Naive thymus-derived CD8-positive, alpha-beta T cell (primary cell): ENCODE data around the gene NAA15. TPM values are rescaled to one million over a fixed set of nuclear protein-coding genes. Genes with fewer than 3 reads are reported as not detected.
"Not testable (repeated sequence)": the region's sequence is repeated elsewhere in the genome, so short reads cannot be mapped to it uniquely, and the experiment has no call there.

Experiments
- ATAC-seq, 2 donors: fragments of 150-1000 bp; cut with Tn5 transposase in 1 of 2; sonication (Bioruptor Pico), chemical (Tn5 transposase) in 1 of 2; 1 replicate in 1 of 2; 2 replicates in 1 of 2; pipeline ENCODE4 v1.10.0; 2021; ENCODE audit warnings: mild to moderate bottlenecking in 2 of 2, moderate library complexity in 2 of 2
- POLR2A ChIA-PET: fragments of 350-600 bp; sonication (Branson Sonifier 250); formaldehyde crosslinking; loops from one replicate; lab custom pipeline; 2021; ENCODE audit warnings: antibody characterized with exemption; lab: Charles Lee
- DNase-seq, 10 donors: peaks; one replicate each; pipeline versions ENCODE4 v3.0.0 to v3.0.0-alpha.2; 2020 to 2022
- H3K27ac Mint-ChIP-seq, 10 donors: one replicate each; pipeline ENCODE4 v1.8.0; 2020 to 2022; ENCODE audit warnings: mild to moderate bottlenecking in 10 of 10, mixed read lengths in 10 of 10, moderate library complexity in 4 of 10, inconsistent platforms in 1 of 10
- H3K27me3 Mint-ChIP-seq, 5 donors: one replicate each; pipeline ENCODE4 v1.8.0; 2021 to 2022; ENCODE audit warnings: mixed read lengths in 5 of 5
- H3K36me3 Mint-ChIP-seq, 3 donors: one replicate each; pipeline ENCODE4 v1.8.0; 2020 to 2022; ENCODE audit warnings: mixed read lengths in 3 of 3, mild to moderate bottlenecking in 2 of 3, inconsistent platforms in 1 of 3
- H3K4me1 Mint-ChIP-seq, 4 donors: one replicate each; pipeline ENCODE4 v1.8.0; 2021 to 2022; ENCODE audit warnings: mixed read lengths in 4 of 4
- H3K4me3 Mint-ChIP-seq, 10 donors: one replicate each; pipeline ENCODE4 v1.8.0; 2020 to 2022; ENCODE audit warnings: mild to moderate bottlenecking in 10 of 10, mixed read lengths in 10 of 10, moderate library complexity in 6 of 10, inconsistent platforms in 1 of 10
- H3K9me3 Mint-ChIP-seq, 9 donors: one replicate each; pipeline ENCODE4 v1.8.0; 2020 to 2022; ENCODE audit warnings: mixed read lengths in 9 of 9, mild to moderate bottlenecking in 3 of 9, inconsistent platforms in 1 of 9, moderate library complexity in 1 of 9
- polyA plus RNA-seq, 3 donors: library from polyadenylated mRNA; unstranded; fragments of 300-500 nt; fragmentation: Illumina TruSeq; gene quantifications; one replicate each; pipeline ENCODE4 v1.2.3, GENCODE V29; 2021
- total RNA-seq, 8 experiments: library from RNA in 2 of 8; stranded (reverse) in 2 of 8; gene quantifications; one replicate each; pipeline ENCODE4 v1.2.3 and lab custom pipeline; 2021 to 2026

NAA15 gene
- total and polyA plus RNA-seq, 5 experiments from 2014 or later: 32.1 to 60.8 (median 41.8) TPM

DNA sequence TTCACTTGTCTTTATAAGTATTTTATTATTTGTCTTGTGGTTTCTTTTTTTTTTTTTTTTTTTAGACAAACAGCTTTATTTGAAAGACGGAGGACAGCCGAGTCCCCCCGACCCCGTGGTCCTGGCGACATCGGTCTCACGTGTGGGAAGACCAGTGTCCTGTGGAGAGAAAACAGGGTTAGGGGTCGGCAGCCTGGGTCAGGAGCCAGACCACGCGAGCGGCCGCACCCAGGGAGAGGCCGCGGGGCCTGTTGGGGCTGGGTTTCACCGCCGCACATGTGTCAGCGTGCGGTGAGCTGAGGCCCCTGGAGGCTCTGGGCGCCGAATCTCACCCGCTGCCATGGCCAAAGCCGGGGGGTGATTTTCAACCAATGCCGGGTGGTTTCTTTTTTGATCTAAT, 134.8 kb downstream of the NAA15 start:
- H3K36me3 Mint-ChIP-seq: peaks cover 28 to 47% (median 37%) of the 10 kb centered on the region in 3 donors
- H3K9me3 Mint-ChIP-seq: peaks cover 16 to 52% (median 34%) of the 10 kb centered on the region in 9 donors
- H3K27ac Mint-ChIP-seq: no peak overlapping the region
- H3K4me1 Mint-ChIP-seq: peaks cover 0 to 6% (median 2%) of the 10 kb centered on the region in 4 donors
- H3K27me3 Mint-ChIP-seq: no peaks in the 10 kb centered on the region
- POLR2A ChIA-PET: interaction anchor here (0.7 kb wide), 1 partner anchor 85 kb away, joined by 3 read pairs; no protein-coding TSS in a partner anchor
- no peak overlapping the region for H3K4me3 Mint-ChIP-seq
- ATAC-seq (no peak), DNase-seq (no peak)

- Mint-ChIP-seq H3K9me3 (peaks cover 16 to 47% (median 31%) of the 10 kb centered on the region in 9 donors), H3K27me3 (no peaks in the 10 kb centered on the region), H3K4me3 (no peak overlapping the region), H3K36me3 (peaks cover 28 to 42% (median 33%) of the 10 kb centered on the region in 3 donors), H3K4me1 (peaks cover 0 to 6% (median 2%) of the 10 kb centered on the region in 4 donors), H3K27ac (peak overlapping the region in 1 of 10 donors; percentile 33)
- DNase-seq (no peak), ATAC-seq (no peak)
- POLR2A ChIA-PET: no interaction called here
Measured at GRCh38 chr4:139438141-139438540, 136.8 kb downstream of the NAA15 start.

- H3K27ac Mint-ChIP-seq: no peak overlapping the region
- POLR2A ChIA-PET: interaction anchor here (1.7 kb wide), 1 partner anchor 12 kb away, joined by 5 read pairs; no protein-coding TSS in a partner anchor
- no peak overlapping the region for H3K4me3 Mint-ChIP-seq
Measured at GRCh38 chr4:139441029-139441428, 139.7 kb downstream of the NAA15 start.

GRCh38 chr4:139443661-139444060, 142.4 kb downstream of the NAA15 start:
- Mint-ChIP-seq H3K4me1 (peaks cover 0 to 4% (median 0%) of the 10 kb centered on the region in 4 donors), H3K27ac (no peak overlapping the region), H3K9me3 (peaks cover 5 to 21% (median 16%) of the 10 kb centered on the region in 9 donors), H3K36me3 (peaks cover 10 to 24% (median 18%) of the 10 kb centered on the region in 3 donors), H3K4me3 (no peak overlapping the region), H3K27me3 (no peaks in the 10 kb centered on the region)
- POLR2A ChIA-PET: no interaction called here
- ATAC-seq (no peak), DNase-seq (no peak)

More at GRCh38 chr4:139441029-139441428, 139.7 kb downstream of the NAA15 start:
- peaks cover 16 to 35% (median 27%) of the 10 kb centered on the region in 9 donors for H3K9me3 Mint-ChIP-seq
- ATAC-seq (no peak), DNase-seq (no peak)
- peaks cover 0 to 3% (median 2%) of the 10 kb centered on the region in 4 donors for H3K4me1 Mint-ChIP-seq
- peaks cover 28 to 43% (median 29%) of the 10 kb centered on the region in 3 donors for H3K36me3 Mint-ChIP-seq
- H3K27me3 Mint-ChIP-seq: no peaks in the 10 kb centered on the region

DNA sequence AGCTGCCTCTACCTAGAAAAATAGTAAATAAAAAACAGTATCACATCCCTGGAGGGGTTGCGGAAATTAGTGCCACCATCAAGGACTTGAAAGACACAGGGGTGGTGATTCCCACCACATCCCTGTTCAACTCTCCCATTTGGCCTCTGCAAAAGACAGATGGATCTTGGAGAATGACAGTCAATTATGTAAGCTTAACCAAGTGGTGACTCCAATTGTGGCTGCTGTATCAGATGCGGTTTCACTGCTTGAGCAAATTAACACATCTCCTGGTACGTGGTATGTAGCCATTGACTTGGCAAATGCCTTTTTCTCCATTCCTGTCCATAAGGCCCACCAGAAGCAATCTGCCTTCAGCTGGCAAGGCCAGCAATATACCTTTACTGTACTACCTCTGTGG, 143.6 kb downstream of the NAA15 start:
- H3K4me3 Mint-ChIP-seq, POLR2A ChIA-PET, ATAC-seq, DNase-seq, H3K27ac Mint-ChIP-seq, H3K4me1 Mint-ChIP-seq, H3K27me3 Mint-ChIP-seq: not testable (repeated sequence)
- Mint-ChIP-seq H3K9me3 (peaks cover 2 to 13% (median 9%) of the 10 kb centered on the region in 9 donors), H3K36me3 (peaks cover 6 to 14% (median 10%) of the 10 kb centered on the region in 3 donors)

- H3K4me3 Mint-ChIP-seq, POLR2A ChIA-PET, ATAC-seq, H3K36me3 Mint-ChIP-seq, H3K4me1 Mint-ChIP-seq, H3K27ac Mint-ChIP-seq, H3K27me3 Mint-ChIP-seq, H3K9me3 Mint-ChIP-seq, DNase-seq: not testable (repeated sequence)
Measured at GRCh38 chr4:139447078-139447477, 145.8 kb downstream of the NAA15 start.

DNA sequence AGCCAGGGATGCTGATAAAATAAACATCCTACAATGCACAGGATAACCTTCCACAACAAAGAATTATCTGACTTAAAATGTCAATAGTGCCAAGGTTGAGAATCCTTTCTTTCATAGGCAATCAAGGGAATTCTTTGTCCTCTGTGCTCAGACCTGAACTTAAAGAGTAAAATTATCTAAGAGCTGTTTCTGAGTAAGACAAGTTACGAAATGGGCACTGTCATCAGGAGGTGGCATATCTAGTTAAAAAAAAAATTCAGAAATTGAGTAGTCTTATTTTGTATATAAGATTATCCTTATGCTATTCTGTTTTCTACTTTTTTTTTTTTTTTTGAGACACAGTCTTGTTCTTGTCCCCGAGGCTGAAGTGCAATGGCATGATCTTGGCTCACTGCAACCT, 149.3 kb downstream of the NAA15 start:
- H3K36me3 Mint-ChIP-seq: peaks cover 0 to 2% (median 0%) of the 10 kb centered on the region in 3 donors
- H3K27me3 Mint-ChIP-seq: no peaks in the 10 kb centered on the region
- POLR2A ChIA-PET: no interaction called here
- H3K4me1 Mint-ChIP-seq: peaks cover 20 to 31% (median 27%) of the 10 kb centered on the region in 4 donors
- H3K9me3 Mint-ChIP-seq: no peaks in the 10 kb centered on the region
- no peak overlapping the region for H3K4me3 Mint-ChIP-seq
- DNase-seq (no peak), ATAC-seq (no peak)
- H3K27ac Mint-ChIP-seq: peak overlapping the region in 3 of 10 donors; percentile 8 to 67 (median 27)

- Mint-ChIP-seq H3K4me3 (peak overlapping the region in 6 of 10 donors; percentile 15 to 99 (median 64)), H3K27ac (peak overlapping the region; percentile 75 to 100 (median 98)), H3K36me3 (peaks cover 0 to 2% (median 0%) of the 10 kb centered on the region in 3 donors), H3K4me1 (peaks cover 26 to 45% (median 40%) of the 10 kb centered on the region in 4 donors), H3K27me3 (no peaks in the 10 kb centered on the region), H3K9me3 (no peaks in the 10 kb centered on the region)
- POLR2A ChIA-PET: no interaction called here
- ATAC-seq (no peak), DNase-seq (no peak)
Measured at GRCh38 chr4:139451997-139452396, 150.7 kb downstream of the NAA15 start.

GRCh38 chr4:139453041-139453370, 151.7 kb downstream of the NAA15 start:
- ATAC-seq: peak; percentile 53 to 65
- Mint-ChIP-seq H3K36me3 (no peaks in the 10 kb centered on the region), H3K27me3 (no peaks in the 10 kb centered on the region), H3K9me3 (no peaks in the 10 kb centered on the region), H3K4me1 (peaks cover 33 to 55% (median 50%) of the 10 kb centered on the region in 4 donors), H3K4me3 (peak overlapping the region; percentile 89 to 99 (median 97)), H3K27ac (peak overlapping the region; percentile 94 to 100 (median 98))
- POLR2A ChIA-PET: interaction anchor here (0.7 to 2.0 kb wide), 9 partner anchors 13 to 920 kb away, joined by 3 to 21 read pairs (median 5); partner anchors contain the start of genes ELF2, NAA15, NOCT and SCOC
- peak in 7 of 10 donors; percentile 56 to 86 (median 76) for DNase-seq

GRCh38 chr4:139453371-139454110, 152.2 kb downstream of the NAA15 start:
- DNase-seq: peak; percentile 93 to 99 (median 98)
- Mint-ChIP-seq H3K27me3 (no peaks in the 10 kb centered on the region), H3K4me1 (peaks cover 38 to 61% (median 55%) of the 10 kb centered on the region in 4 donors), H3K36me3 (peaks cover 0 to 2% (median 0%) of the 10 kb centered on the region in 3 donors), H3K4me3 (peak overlapping the region; percentile 89 to 99 (median 97)), H3K9me3 (no peaks in the 10 kb centered on the region), H3K27ac (peak overlapping the region; percentile 94 to 100 (median 98))
- peak; percentile 86 for ATAC-seq
- POLR2A ChIA-PET: interaction anchor here (0.7 to 2.0 kb wide), 11 partner anchors 13 to 920 kb away, joined by 3 to 21 read pairs (median 5); partner anchors contain the start of genes ELF2, NAA15, NOCT and SCOC

DNA sequence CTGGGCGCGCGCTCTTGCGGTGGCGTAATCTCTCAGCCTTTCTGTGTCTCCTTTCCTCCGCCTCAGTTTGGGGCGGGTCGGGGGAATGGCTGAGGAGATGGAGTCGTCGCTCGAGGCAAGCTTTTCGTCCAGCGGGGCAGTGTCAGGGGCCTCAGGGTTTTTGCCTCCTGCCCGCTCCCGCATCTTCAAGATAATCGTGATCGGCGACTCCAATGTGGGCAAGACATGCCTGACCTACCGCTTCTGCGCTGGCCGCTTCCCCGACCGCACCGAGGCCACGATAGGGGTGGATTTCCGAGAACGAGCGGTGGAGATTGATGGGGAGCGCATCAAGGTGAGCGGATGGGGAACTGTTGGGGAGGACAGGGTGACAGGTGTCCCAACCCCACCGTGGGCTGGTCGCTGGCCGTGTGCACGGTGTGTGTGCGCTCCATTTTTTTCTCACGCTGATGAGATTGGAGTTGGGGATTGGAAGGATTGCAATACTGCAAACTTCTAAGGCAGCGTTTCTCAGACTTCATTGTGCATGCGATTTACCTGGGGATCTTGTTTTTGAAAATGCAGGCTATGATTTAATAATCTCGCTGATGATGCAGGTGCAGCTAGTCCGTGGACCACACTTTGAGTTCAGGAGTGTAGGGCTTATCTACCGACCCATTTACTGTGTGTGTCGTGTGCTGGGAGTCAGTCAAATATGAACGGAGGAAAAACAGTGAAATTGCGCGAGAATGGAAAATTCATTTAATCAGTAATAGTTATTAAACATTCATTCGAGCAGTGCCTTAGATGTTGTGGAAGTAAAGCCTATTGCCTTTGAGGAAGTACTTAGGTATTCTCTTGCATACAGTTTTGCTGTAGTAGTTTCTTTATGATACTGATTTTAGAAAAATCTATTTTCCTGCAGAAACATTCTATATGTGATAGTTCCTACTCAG, 153.1 kb downstream of the NAA15 start, which contains the start of gene RAB33B:
Gene RAB33B, plus strand, starts transcription at position 11 of the 935 bp plus-strand sequence. Its CDS starts 75 bp downstream, at position 86.
- Mint-ChIP-seq H3K4me1 (peaks cover 43 to 69% (median 63%) of the 10 kb centered on the region in 4 donors), H3K27me3 (no peaks in the 10 kb centered on the region), H3K4me3 (peak within 1 kb of the TSS; percentile 89 to 99 (median 97)), H3K27ac (peak within 1 kb of the TSS; percentile 94 to 100 (median 98)), H3K36me3 (peaks cover 0 to 10% (median 0%) of the 10 kb centered on the region in 3 donors), H3K9me3 (no peaks in the 10 kb centered on the region)
- DNase-seq (peak in 1 of 10 donors; percentile 11), ATAC-seq (peak in 1 of 2 donors; percentile 6)
- POLR2A ChIA-PET: interaction anchor here (0.8 to 2.0 kb wide), 4 partner anchors 100 to 439 kb away, joined by 3 to 21 read pairs (median 8); partner anchors contain the start of genes NAA15 and NOCT

GRCh38 chr4:139455126-139455538, 153.8 kb downstream of the NAA15 start:
- Mint-ChIP-seq H3K4me1 (peaks cover 47 to 75% (median 70%) of the 10 kb centered on the region in 4 donors), H3K9me3 (no peaks in the 10 kb centered on the region), H3K36me3 (peaks cover 0 to 11% (median 0%) of the 10 kb centered on the region in 3 donors), H3K27ac (peak overlapping the region in 9 of 10 donors; percentile 92 to 100 (median 97)), H3K4me3 (peak overlapping the region; percentile 89 to 99 (median 97)), H3K27me3 (no peaks in the 10 kb centered on the region)
- no peak for DNase-seq
- POLR2A ChIA-PET: interaction anchor here (0.8 kb wide), 1 partner anchor 371 kb away, joined by 3 read pairs; no protein-coding TSS in a partner anchor
- no peak for ATAC-seq
